Dendritic cell treated with granulocyte-macrophage colony-stimulating factor and Interleukin-4, amounts not matched to agents 40 ng/mL and 50 ng/mL, for 4 days (primary cell): ENCODE measurements around the gene ALG6.
"Not testable (repeated sequence)": the region's sequence is repeated elsewhere in the genome, so short reads cannot be mapped to it uniquely, and the experiment has no call there.

Source experiments
- H3K27ac Mint-ChIP-seq: one replicate; pipeline ENCODE4 v1.8.0; 2022; ENCODE audit warnings: mild to moderate bottlenecking, mixed read lengths
- H3K27me3 Mint-ChIP-seq: one replicate; pipeline ENCODE4 v1.8.0; 2022; ENCODE audit warnings: mild to moderate bottlenecking, mixed read lengths
- H3K36me3 Mint-ChIP-seq: one replicate; pipeline ENCODE4 v1.8.0; 2022; ENCODE audit warnings: low read depth, mixed read lengths
- H3K4me1 Mint-ChIP-seq: one replicate; pipeline ENCODE4 v1.8.0; 2022; ENCODE audit warnings: low read depth, mixed read lengths
- H3K4me3 Mint-ChIP-seq: one replicate; pipeline ENCODE4 v1.8.0; 2022; ENCODE audit warnings: mild to moderate bottlenecking, moderate library complexity, mixed read lengths
- H3K9me3 Mint-ChIP-seq: one replicate; pipeline ENCODE4 v1.8.0; 2022; ENCODE audit warnings: mixed read lengths
- intact Hi-C: fragments of 100-400 bp; cut with micrococcal nuclease; formaldehyde crosslinking; loops from one replicate; pipeline ENCODE4 v1.15.0; 2022

ALG6 gene

DNA sequence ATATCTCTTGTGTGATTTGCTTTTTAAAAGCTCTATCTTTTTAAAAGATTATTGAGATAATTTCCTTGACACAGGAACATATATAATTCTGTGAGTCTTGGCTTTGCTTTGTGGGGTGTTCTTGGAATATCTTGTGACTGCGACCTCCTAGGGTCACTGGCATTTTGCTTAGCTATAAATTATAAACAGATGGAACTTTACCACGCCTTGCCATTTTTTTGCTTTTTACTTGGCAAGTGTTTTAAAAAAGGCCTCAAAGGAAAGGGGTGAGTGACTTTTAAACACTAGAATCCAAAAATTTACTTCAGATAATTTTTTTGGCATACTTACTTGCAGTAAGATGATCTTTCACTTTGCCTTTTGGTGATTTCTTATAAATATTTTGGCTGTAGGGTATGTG is 43.6 kb downstream of the ALG6 start:
- Mint-ChIP-seq H3K36me3 (peaks cover 37% of the 10 kb centered on the region), H3K27me3 (no peaks in the 10 kb centered on the region)
- intact Hi-C loops, result no loop called here

GRCh38 chr1:63413394-63413793 is 46.0 kb downstream of the ALG6 start:
- H3K27me3 Mint-ChIP-seq, result no peaks in the 10 kb centered on the region
- intact Hi-C loops, result no loop called here
- no peaks in the 10 kb centered on the region for H3K9me3 Mint-ChIP-seq
- H3K4me1 Mint-ChIP-seq, result no peaks in the 10 kb centered on the region
- H3K36me3 Mint-ChIP-seq, result peaks cover 40% of the 10 kb centered on the region
- H3K27ac Mint-ChIP-seq, result no peak overlapping the region
- H3K4me3 Mint-ChIP-seq, result no peak overlapping the region

More for the DNA sequence above, 43.6 kb downstream of the ALG6 start:
- H3K4me3 Mint-ChIP-seq, result no peak overlapping the region
- H3K4me1 Mint-ChIP-seq, result no peaks in the 10 kb centered on the region
- H3K27ac Mint-ChIP-seq, result no peak overlapping the region
- no peaks in the 10 kb centered on the region for H3K9me3 Mint-ChIP-seq

GRCh38 chr1:63414691-63415365 is 47.4 kb downstream of the ALG6 start:
- H3K36me3 Mint-ChIP-seq, result peaks cover 40% of the 10 kb centered on the region
- H3K9me3 Mint-ChIP-seq, result no peaks in the 10 kb centered on the region
- intact Hi-C loops, result no loop called here
- no peak overlapping the region for H3K27ac Mint-ChIP-seq
- no peaks in the 10 kb centered on the region for H3K27me3 Mint-ChIP-seq
- H3K4me3 Mint-ChIP-seq, result no peak overlapping the region
- no peaks in the 10 kb centered on the region for H3K4me1 Mint-ChIP-seq

DNA sequence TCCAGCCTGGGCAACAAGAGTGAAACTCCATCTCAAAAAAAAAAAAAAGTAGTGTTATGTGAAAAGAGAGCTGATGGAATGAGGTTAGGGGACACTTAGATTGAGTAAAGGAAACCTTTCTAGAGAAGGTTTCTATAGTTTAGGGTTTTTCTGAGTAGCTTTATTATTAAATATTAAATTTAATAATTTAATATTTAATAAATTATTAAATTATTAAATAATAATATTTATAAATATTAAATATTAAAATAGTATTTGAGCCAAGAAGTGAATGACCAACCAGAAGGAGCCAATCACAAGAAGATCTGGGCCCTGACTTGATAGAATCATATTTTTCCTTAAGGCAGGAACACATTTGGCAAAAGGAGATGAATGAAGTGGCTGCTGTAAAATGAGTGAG is 50.7 kb downstream of the ALG6 start:
- intact Hi-C loops, result no loop called here
- Mint-ChIP-seq H3K36me3 (peaks cover 25% of the 10 kb centered on the region), H3K27ac (no peak overlapping the region), H3K4me3 (no peak overlapping the region), H3K9me3 (no peaks in the 10 kb centered on the region), H3K27me3 (no peaks in the 10 kb centered on the region), H3K4me1 (no peaks in the 10 kb centered on the region)

DNA sequence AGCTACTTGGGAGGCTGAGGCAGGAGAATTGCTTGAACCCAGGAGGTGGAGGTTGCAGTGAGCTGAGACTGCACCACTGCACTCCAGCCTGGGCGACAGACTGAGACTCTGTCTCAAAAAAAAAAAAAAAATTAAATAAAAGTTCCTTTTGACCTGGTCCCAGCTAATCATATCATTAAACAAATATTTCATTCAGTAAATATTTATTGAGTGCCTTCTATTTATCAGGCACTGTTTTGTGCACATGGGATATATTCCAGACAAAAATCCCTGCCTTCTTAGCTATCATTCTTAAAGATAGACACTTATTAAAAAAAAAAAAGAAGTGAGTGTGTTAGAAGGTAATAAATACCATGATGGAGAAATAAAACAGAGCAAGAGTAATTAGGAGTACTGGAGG is 53.3 kb downstream of the ALG6 start:
- H3K4me3 Mint-ChIP-seq, H3K27ac Mint-ChIP-seq, H3K4me1 Mint-ChIP-seq, H3K9me3 Mint-ChIP-seq, H3K27me3 Mint-ChIP-seq, intact Hi-C loops: not testable (repeated sequence)
- H3K36me3 Mint-ChIP-seq, result peaks cover 14% of the 10 kb centered on the region

DNA sequence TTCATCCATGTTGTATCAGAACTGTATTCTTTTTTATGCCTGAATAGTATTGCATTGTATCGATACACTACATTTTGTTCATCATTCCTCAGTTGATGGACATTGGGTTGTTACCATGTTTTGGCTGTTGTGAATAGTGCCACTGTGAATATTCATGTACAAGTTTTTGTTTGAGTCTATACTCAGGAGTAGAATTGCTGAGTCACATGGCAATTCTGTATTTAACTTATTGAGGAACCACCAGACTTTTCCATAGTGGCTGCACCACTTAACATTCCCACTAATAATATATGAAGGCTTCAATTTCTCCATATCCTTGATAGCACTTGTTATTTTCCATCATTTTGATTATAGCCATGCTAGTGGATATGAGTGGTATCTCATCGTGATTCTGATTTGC is 56.2 kb downstream of the ALG6 start:
- H3K4me1 Mint-ChIP-seq, result no peaks in the 10 kb centered on the region
- no peaks in the 10 kb centered on the region for H3K9me3 Mint-ChIP-seq
- no peak overlapping the region for H3K27ac Mint-ChIP-seq
- no peak overlapping the region for H3K4me3 Mint-ChIP-seq
- intact Hi-C loops, result no loop called here
- peaks cover 6% of the 10 kb centered on the region for H3K36me3 Mint-ChIP-seq
- no peaks in the 10 kb centered on the region for H3K27me3 Mint-ChIP-seq

- no peaks in the 10 kb centered on the region for H3K4me1 Mint-ChIP-seq
- H3K9me3 Mint-ChIP-seq, result no peaks in the 10 kb centered on the region
- intact Hi-C loops, result no loop called here
- H3K27me3 Mint-ChIP-seq, result no peaks in the 10 kb centered on the region
- no peak overlapping the region for H3K27ac Mint-ChIP-seq
- H3K4me3 Mint-ChIP-seq, result no peak overlapping the region
- H3K36me3 Mint-ChIP-seq, result peaks cover 11% of the 10 kb centered on the region
These were observed 61.4 kb downstream of the ALG6 start for GRCh38 chr1:63428815-63429214.

DNA sequence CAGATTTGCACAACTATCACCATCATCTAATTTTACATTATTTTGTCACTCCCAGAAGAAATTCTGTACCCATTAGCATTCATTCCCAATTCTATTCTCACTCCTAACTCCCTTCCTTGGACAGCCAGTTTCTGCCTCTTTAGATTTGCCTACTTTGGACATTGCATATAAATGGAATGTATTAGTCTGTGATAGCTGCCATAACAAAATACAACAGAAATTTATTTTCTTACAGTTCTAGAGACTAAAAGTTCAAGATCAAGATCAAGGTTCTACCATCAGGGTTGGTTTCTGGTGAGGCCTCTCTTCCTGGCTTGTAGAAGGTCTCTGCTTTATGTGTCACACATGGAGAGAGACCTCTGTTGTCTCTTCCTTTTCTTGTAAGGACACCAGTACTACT is 61.9 kb downstream of the ALG6 start:
- Mint-ChIP-seq H3K36me3 (peaks cover 11% of the 10 kb centered on the region), H3K4me1 (no peaks in the 10 kb centered on the region), H3K27me3 (no peaks in the 10 kb centered on the region), H3K27ac (no peak overlapping the region), H3K9me3 (no peaks in the 10 kb centered on the region), H3K4me3 (no peak overlapping the region)
- intact Hi-C loops, result no loop called here

DNA sequence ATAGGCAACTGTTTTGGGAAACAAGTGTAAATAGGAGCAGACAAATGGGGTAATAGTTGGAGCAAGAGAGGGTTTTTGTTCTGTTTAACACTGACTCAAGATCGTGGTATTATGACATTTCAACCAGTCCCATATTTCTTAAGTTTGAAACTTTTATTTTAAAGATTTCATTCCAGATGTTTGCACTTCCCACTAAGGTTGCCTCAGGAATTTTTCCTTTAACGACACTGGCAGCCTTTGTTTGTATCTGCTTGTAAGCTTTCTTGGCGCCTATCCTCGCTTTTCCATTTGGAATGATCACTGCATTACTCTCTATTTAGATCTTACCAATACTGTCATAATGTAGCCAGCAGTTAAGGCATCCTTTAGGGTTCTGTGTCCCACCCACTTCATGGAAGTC is 67.7 kb downstream of the ALG6 start:
- intact Hi-C loops, result no loop called here
- no peaks in the 10 kb centered on the region for H3K36me3 Mint-ChIP-seq
- no peaks in the 10 kb centered on the region for H3K4me1 Mint-ChIP-seq
- H3K27me3 Mint-ChIP-seq, result no peaks in the 10 kb centered on the region
- no peaks in the 10 kb centered on the region for H3K9me3 Mint-ChIP-seq
- H3K27ac Mint-ChIP-seq, result no peak overlapping the region
- H3K4me3 Mint-ChIP-seq, result no peak overlapping the region

GRCh38 chr1:63442141-63442475 is 74.7 kb downstream of the ALG6 start:
- H3K4me3 Mint-ChIP-seq, result no peak overlapping the region
- no peak overlapping the region for H3K27ac Mint-ChIP-seq
- no peaks in the 10 kb centered on the region for H3K9me3 Mint-ChIP-seq
- intact Hi-C loops, result no loop called here
- H3K36me3 Mint-ChIP-seq, result no peaks in the 10 kb centered on the region
- no peaks in the 10 kb centered on the region for H3K27me3 Mint-ChIP-seq
- H3K4me1 Mint-ChIP-seq, result no peaks in the 10 kb centered on the region

DNA sequence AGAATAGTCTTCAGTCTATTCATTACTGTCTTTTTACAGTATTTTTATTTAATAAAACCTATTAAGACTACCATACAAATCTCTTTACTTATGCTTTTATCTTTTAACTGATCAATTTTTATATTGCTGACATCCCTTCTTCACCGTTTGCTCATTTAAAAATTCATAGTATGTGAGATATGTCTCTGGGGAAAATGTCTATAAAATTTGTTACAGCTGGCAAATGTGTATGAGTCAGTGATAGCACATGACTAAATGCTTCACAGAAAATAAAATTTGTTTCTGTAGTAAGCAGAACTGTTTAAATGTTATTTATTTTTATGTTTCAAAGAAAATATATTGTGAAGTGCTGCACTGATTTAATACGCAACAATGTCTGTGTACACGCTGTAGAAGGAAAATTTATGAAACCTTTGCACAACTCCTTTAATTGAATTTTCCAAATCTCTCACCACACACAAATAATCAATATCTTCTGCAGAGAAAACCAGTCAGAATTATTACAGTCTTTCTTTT is 81.4 kb downstream of the ALG6 start:
- intact Hi-C loops, result no loop called here
- no peaks in the 10 kb centered on the region for H3K9me3 Mint-ChIP-seq

DNA sequence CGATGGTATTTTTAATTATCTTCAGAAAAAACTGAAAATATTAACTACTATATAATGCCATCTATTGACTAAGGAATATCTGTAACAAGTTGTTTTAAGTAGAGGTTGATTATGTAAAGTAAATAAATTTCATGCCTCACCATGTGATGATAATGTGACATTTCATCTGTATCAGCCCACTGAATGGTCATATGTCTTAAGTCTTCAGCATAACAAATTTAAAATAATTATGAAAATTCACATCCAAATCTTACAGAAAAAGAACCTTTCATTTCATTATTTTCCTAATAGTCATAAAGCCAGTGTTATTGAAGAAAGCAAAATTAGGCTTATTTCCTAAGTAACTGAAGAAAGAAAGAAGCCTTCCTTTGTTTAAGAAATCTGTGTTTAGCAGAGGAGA is 83.0 kb downstream of the ALG6 start:
- H3K4me3 Mint-ChIP-seq, result no peak overlapping the region
- no peak overlapping the region for H3K27ac Mint-ChIP-seq
- H3K27me3 Mint-ChIP-seq, result no peaks in the 10 kb centered on the region
- intact Hi-C loops, result no loop called here
- no peaks in the 10 kb centered on the region for H3K4me1 Mint-ChIP-seq
- no peaks in the 10 kb centered on the region for H3K36me3 Mint-ChIP-seq
- no peaks in the 10 kb centered on the region for H3K9me3 Mint-ChIP-seq

More for the DNA sequence above, 81.4 kb downstream of the ALG6 start:
- H3K4me3 Mint-ChIP-seq, result no peak overlapping the region
- H3K4me1 Mint-ChIP-seq, result no peaks in the 10 kb centered on the region
- H3K36me3 Mint-ChIP-seq, result no peaks in the 10 kb centered on the region
- H3K27ac Mint-ChIP-seq, result no peak overlapping the region
- H3K27me3 Mint-ChIP-seq, result no peaks in the 10 kb centered on the region

DNA sequence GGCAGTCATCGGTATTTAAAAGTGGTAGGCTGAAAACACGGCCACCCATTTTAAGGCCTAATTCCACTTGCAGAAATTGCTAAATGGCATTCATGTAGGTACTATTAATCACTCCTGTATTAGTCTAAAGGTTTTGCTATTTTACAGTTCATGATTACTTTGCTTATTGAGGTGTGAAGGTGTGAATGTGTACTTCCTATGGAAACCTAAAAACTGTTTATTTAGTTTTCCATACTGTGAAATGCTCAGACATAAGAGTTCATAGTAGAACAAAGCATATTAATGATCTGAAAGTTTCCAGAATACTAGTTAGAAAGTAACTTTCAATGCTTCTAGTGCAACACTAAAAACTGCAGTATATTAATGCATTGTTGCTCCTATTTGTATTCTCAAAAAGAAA is 85.8 kb downstream of the ALG6 start:
- intact Hi-C loops, result no loop called here
- H3K27me3 Mint-ChIP-seq, result no peaks in the 10 kb centered on the region
- no peaks in the 10 kb centered on the region for H3K4me1 Mint-ChIP-seq
- H3K27ac Mint-ChIP-seq, result no peak overlapping the region
- no peak overlapping the region for H3K4me3 Mint-ChIP-seq
- no peaks in the 10 kb centered on the region for H3K36me3 Mint-ChIP-seq
- no peaks in the 10 kb centered on the region for H3K9me3 Mint-ChIP-seq

GRCh38 chr1:63454269-63454668 is 86.8 kb downstream of the ALG6 start:
- Mint-ChIP-seq H3K9me3 (no peaks in the 10 kb centered on the region), H3K27me3 (no peaks in the 10 kb centered on the region), H3K4me1 (peaks cover 4% of the 10 kb centered on the region), H3K36me3 (no peaks in the 10 kb centered on the region), H3K27ac (no peak overlapping the region), H3K4me3 (no peak overlapping the region)
- intact Hi-C loops, result no loop called here

- no peaks in the 10 kb centered on the region for H3K27me3 Mint-ChIP-seq
- no peak overlapping the region for H3K27ac Mint-ChIP-seq
- peaks cover 4% of the 10 kb centered on the region for H3K4me1 Mint-ChIP-seq
- intact Hi-C loops, result no loop called here
- peaks cover 10% of the 10 kb centered on the region for H3K9me3 Mint-ChIP-seq
- peaks cover 7% of the 10 kb centered on the region for H3K36me3 Mint-ChIP-seq
- no peak overlapping the region for H3K4me3 Mint-ChIP-seq
These were observed 91.3 kb downstream of the ALG6 start for GRCh38 chr1:63458750-63459149.
